HepG2 (cell line): ENCODE results near the gene GRHPR. TPM values are rescaled to one million over a fixed set of nuclear protein-coding genes. Genes with fewer than 3 reads are reported as not detected.

Experiments
- DPF2 ChIP-seq: sonication (generic); formaldehyde crosslinking; IDR thresholded peaks from 2 replicates; pipeline ENCODE4 v1.4.0; 2020; ENCODE audit warnings: mild to moderate bottlenecking, low read depth, missing genetic modification reagents, borderline replicate concordance
- FOSL1 ChIP-seq: sonication (generic); formaldehyde crosslinking; IDR thresholded peaks from 2 replicates; pipeline ENCODE4 v1.9.0; 2021; ENCODE audit warnings: missing genetic modification reagents, borderline replicate concordance
- HIVEP1 ChIP-seq: sonication (generic); formaldehyde crosslinking; IDR thresholded peaks from 2 replicates; pipeline ENCODE4 v1.4.0; 2020; ENCODE audit warnings: mild to moderate bottlenecking, missing genetic modification reagents
- NKX3-1 ChIP-seq: sonication (generic); formaldehyde crosslinking; IDR thresholded peaks from 2 replicates; pipeline ENCODE4 v1.5.0; 2020; ENCODE audit warnings: missing genetic modification reagents
- NR2F6 ChIP-seq, 2 experiments: IDR thresholded peaks; 2 replicates each; pipeline ENCODE4 v1.6.1; 2016; ENCODE audit warnings: antibody characterized with exemption in 1 of 2, mild to moderate bottlenecking in 1 of 2
- RFX5 ChIP-seq: IDR thresholded peaks from 2 replicates; pipeline ENCODE4 v1.6.1; 2011; ENCODE audit warnings: low read depth, low read length, improper control_type of control experiment
- SALL2 ChIP-seq: sonication (generic); formaldehyde crosslinking; IDR thresholded peaks from 2 replicates; pipeline ENCODE4 v1.8.1; 2023; ENCODE audit warnings: mild to moderate bottlenecking, missing genetic modification reagents, inconsistent platforms
- YY1 ChIP-seq: IDR thresholded peaks from 2 replicates; pipeline ENCODE4 v1.6.1; 2011; ENCODE audit warnings: low read length, low read depth, moderate library complexity, mild to moderate bottlenecking; ENCODE audit not compliant: insufficient read depth, insufficient replicate concordance
- ZBTB7B ChIP-seq: sonication (generic); formaldehyde crosslinking; IDR thresholded peaks from 2 replicates; pipeline ENCODE4 v1.4.0; 2020; ENCODE audit warnings: missing genetic modification reagents
- ZNF34 ChIP-seq: sonication (generic); formaldehyde crosslinking; IDR thresholded peaks from 2 replicates; pipeline ENCODE4 v1.4.0; 2020; ENCODE audit warnings: mild to moderate bottlenecking, missing genetic modification reagents, borderline replicate concordance
- ZNF501 ChIP-seq: sonication (generic); formaldehyde crosslinking; IDR thresholded peaks from 2 replicates; pipeline ENCODE4 v1.5.1; 2020; ENCODE audit warnings: mild to moderate bottlenecking, moderate library complexity, missing genetic modification reagents
- ZNF766 ChIP-seq: sonication (generic); formaldehyde crosslinking; IDR thresholded peaks from 2 replicates; pipeline ENCODE4 v1.5.0; 2020; ENCODE audit warnings: missing genetic modification reagents, borderline replicate concordance
- polyA plus RNA-seq, 8 experiments: library from polyadenylated mRNA; depleted of rRNA in 3 of 8; stranded (reverse) in 7 of 8; unstranded in 1 of 8; fragments of >200 nt; fragmentation: Illumina TruSeq in 4 of 8; extraction: Trizol in 4 of 8; gene quantifications; 2 replicates each; pipeline versions ENCODE4 v1.2.1 to v1.2.3, GENCODE V29; 2011 to 2016; ENCODE audit warnings: low read depth in 4 of 8, missing spikeins in 1 of 8, mixed read lengths in 1 of 8; ENCODE audit not compliant: insufficient read depth in 1 of 8
- total RNA-seq, 5 experiments: library from RNA; depleted of rRNA; stranded (reverse); fragments of >200 nt; fragmentation: Illumina TruSeq; extraction: Trizol; gene quantifications; 2 replicates each; pipeline ENCODE4 v1.2.3, GENCODE V29; 2016; ENCODE audit warnings: low read depth in 1 of 5
- TF ChIP-seq, protein P1 (sequence below): IDR thresholded peaks from 2 replicates; pipeline ENCODE4 v1.6.1; 2016
- TF ChIP-seq, protein P2 (sequence below): sonication (generic); formaldehyde crosslinking; IDR thresholded peaks from 2 replicates; pipeline ENCODE4 v1.8.1; 2023; ENCODE audit warnings: missing genetic modification reagents, mild to moderate bottlenecking, borderline replicate concordance
- TF ChIP-seq, protein P3 (sequence below): sonication (generic); formaldehyde crosslinking; IDR thresholded peaks from 2 replicates; pipeline ENCODE4 v1.4.0; 2020; ENCODE audit warnings: missing genetic modification reagents
- TF ChIP-seq, protein P4 (sequence below): IDR thresholded peaks from 2 replicates; pipeline ENCODE4 v1.6.1; 2016; ENCODE audit warnings: low read depth, borderline replicate concordance
- TF ChIP-seq, protein P5 (sequence below): sonication (generic); formaldehyde crosslinking; IDR thresholded peaks from 2 replicates; pipeline ENCODE4 v1.4.0; 2020; ENCODE audit warnings: mild to moderate bottlenecking, missing genetic modification reagents, borderline replicate concordance

The GRHPR gene
- total and polyA plus RNA-seq, 2 of the 13 experiments (the other 11 are each of a cell fraction or from before 2014, with no cell fraction given) = 113 to 115 TPM

DNA sequence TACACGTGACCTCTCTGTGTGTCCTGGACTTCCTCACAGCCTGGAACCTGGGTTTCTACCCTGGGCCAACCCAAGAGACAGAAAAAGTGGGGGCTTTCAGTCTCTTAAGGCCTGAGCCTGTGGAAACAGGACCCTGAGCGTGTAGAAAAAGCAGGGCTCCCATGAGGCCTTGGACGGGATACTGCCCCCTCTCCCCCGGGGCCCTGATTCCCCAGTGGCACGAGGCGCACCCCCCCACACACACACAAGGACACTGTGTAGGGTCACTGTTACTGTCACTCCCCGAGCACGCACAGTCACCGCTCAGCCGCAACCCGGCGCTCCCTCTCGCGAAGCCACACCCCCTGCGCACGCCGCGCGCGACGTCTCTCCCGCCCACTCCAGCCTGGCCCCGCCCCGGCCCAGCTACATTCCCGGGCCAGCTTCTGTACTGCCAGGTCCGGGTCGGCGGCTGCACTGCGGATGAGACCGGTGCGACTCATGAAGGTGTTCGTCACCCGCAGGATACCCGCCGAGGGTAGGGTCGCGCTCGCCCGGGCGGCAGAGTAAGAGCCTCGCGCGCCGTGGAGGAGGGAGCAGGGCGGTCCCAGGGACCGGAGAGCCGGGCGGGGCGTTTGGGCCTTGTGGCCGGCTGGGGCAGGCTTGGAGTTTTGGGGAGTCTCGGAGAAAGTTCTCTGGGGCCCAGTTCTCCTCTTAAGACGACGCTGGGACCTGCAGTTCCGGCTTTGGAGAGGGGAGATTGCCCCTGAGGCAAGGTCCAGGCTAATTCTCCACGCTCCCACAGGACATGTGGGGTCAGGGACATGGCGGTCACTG, at the start of gene GRHPR (continued):
- TF ChIP-seq YY1 (peak; percentile 35), SALL2 (CRISPR knock-in tag) (peak; percentile 70; the same call in 1 of the 2 replicates), NR2F6 (IDR thresholded peaks at IDR 0.05) (no peak), NR2F6 (CRISPR knock-in tag; IDR thresholded peaks at IDR 0.05) (peak; percentile 61), ZNF501 (peak; percentile 33), NKX3-1 (peak; percentile 83), FOSL1 (CRISPR knock-in tag) (no peak; the same call in 1 of the 2 replicates), ZNF766 (no peak), HIVEP1 (CRISPR knock-in tag) (no peak; the same call in 1 of the 2 replicates), RFX5 (no peak), DPF2 (CRISPR knock-in tag) (no peak), ZNF34 (CRISPR knock-in tag) (no peak), ZBTB7B (CRISPR knock-in tag) (peak; percentile 36)
- TF ChIP-seq, protein P1, sequence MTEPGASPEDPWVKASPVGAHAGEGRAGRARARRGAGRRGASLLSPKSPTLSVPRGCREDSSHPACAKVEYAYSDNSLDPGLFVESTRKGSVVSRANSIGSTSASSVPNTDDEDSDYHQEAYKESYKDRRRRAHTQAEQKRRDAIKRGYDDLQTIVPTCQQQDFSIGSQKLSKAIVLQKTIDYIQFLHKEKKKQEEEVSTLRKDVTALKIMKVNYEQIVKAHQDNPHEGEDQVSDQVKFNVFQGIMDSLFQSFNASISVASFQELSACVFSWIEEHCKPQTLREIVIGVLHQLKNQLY = peak; percentile 41; the same call in 1 of the 2 replicates
- TF ChIP-seq, protein P2, sequence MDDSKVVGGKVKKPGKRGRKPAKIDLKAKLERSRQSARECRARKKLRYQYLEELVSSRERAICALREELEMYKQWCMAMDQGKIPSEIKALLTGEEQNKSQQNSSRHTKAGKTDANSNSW = no peak
- TF ChIP-seq, protein P3, sequence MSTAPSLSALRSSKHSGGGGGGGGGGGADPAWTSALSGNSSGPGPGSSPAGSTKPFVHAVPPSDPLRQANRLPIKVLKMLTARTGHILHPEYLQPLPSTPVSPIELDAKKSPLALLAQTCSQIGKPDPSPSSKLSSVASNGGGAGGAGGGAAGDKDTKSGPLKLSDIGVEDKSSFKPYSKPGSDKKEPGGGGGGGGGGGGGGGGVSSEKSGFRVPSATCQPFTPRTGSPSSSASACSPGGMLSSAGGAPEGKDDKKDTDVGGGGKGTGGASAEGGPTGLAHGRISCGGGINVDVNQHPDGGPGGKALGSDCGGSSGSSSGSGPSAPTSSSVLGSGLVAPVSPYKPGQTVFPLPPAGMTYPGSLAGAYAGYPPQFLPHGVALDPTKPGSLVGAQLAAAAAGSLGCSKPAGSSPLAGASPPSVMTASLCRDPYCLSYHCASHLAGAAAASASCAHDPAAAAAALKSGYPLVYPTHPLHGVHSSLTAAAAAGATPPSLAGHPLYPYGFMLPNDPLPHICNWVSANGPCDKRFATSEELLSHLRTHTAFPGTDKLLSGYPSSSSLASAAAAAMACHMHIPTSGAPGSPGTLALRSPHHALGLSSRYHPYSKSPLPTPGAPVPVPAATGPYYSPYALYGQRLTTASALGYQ (CRISPR knock-in tag) = 0 out of 2 replicates have a peak, but pooled peaks have one; percentile 37
- TF ChIP-seq, protein P4, sequence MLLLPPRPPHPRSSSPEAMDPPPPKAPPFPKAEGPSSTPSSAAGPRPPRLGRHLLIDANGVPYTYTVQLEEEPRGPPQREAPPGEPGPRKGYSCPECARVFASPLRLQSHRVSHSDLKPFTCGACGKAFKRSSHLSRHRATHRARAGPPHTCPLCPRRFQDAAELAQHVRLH = no peak
- TF ChIP-seq, protein P5, sequence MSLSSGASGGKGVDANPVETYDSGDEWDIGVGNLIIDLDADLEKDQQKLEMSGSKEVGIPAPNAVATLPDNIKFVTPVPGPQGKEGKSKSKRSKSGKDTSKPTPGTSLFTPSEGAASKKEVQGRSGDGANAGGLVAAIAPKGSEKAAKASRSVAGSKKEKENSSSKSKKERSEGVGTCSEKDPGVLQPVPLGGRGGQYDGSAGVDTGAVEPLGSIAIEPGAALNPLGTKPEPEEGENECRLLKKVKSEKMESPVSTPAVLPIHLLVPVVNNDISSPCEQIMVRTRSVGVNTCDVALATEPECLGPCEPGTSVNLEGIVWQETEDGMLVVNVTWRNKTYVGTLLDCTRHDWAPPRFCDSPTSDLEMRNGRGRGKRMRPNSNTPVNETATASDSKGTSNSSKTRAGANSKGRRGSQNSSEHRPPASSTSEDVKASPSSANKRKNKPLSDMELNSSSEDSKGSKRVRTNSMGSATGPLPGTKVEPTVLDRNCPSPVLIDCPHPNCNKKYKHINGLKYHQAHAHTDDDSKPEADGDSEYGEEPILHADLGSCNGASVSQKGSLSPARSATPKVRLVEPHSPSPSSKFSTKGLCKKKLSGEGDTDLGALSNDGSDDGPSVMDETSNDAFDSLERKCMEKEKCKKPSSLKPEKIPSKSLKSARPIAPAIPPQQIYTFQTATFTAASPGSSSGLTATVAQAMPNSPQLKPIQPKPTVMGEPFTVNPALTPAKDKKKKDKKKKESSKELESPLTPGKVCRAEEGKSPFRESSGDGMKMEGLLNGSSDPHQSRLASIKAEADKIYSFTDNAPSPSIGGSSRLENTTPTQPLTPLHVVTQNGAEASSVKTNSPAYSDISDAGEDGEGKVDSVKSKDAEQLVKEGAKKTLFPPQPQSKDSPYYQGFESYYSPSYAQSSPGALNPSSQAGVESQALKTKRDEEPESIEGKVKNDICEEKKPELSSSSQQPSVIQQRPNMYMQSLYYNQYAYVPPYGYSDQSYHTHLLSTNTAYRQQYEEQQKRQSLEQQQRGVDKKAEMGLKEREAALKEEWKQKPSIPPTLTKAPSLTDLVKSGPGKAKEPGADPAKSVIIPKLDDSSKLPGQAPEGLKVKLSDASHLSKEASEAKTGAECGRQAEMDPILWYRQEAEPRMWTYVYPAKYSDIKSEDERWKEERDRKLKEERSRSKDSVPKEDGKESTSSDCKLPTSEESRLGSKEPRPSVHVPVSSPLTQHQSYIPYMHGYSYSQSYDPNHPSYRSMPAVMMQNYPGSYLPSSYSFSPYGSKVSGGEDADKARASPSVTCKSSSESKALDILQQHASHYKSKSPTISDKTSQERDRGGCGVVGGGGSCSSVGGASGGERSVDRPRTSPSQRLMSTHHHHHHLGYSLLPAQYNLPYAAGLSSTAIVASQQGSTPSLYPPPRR (CRISPR knock-in tag) = peak; percentile 73
